NCI-H2196 (cell line): ENCODE data around the gene EPN2.
A peak's percentile ranks its signal among the peaks of the same experiment; 100 is the strongest.

ENCODE experiments used
- DNase-seq: peaks from one replicate; lab custom pipeline; 2025; ENCODE audit not compliant: unreplicated experiment; lab: John Stamatoyannopoulos, UW

The EPN2 gene

DNA sequence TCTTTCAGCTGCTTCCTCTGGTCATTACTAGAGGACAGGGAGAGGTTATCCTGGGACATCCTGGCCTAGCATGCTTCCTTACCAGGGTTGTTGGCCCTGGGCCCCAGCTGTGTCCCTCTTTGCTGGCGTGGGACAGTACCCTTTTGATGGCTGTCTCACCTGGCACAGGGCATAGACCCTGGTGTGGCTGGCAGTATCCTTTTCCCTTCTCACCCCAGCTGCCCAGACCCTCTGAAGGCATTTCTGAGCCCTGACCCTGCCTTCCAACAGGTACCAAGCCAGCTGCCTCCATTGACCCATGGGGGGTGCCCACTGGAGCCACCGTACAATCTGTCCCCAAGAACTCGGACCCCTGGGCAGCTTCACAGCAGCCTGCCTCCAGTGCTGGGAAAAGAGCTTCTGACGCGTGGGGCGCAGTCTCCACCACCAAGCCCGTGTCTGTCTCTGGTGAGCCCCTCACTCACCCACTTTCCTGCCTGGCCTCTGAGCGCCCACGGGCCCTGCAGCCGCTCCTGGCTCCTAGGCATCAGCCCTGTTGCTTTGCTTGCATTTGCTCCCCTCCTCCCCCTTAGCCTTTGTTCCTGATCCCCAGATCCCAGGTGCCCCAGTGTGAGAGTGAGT lies 91.4 kb downstream of the EPN2 start:
- DNase-seq, result no peak

DNA sequence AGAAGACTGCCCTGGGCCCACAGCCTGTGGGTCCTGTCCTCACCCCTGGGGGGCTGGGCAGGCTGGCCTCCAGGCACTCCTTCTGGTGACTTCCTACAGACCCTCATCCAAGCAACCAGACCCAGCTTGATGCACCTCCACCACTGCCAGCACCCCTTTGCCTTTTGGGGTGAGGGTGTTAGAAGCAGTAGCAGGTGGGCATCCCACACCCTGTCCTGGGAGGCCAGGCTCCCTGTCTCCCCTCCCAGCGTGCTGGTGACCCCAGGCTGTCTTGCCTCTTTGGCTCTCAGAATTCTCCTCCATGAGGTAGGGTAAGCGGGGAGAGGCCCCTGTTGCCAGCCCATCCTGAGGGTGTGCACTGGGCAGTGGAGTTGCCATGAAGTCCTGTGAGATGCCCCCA lies 92.0 kb downstream of the EPN2 start:
- DNase-seq, result no peak

DNA sequence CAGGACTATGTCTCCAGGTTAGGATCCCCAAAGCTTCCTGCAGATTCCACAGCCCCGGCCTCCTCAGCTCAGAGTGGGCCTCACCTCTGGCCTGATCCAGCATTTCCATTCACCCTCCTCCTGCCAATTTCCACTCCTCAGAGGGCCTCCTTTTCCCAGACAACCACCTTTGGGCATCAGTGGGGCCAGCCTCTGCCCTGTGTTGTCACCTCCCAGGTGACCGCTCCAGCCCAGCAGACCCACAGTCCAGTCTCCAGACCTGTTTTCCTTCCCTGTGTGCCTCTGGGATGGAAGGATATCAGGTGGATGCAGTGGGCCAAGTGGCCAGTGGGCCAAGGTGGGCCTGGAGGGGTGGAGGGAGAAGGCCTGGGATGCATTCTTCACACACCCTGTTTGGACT lies 92.7 kb downstream of the EPN2 start:
- DNase-seq, result no peak

- no peak for DNase-seq
Measured at GRCh38 chr17:19330271-19330670, 93.1 kb downstream of the EPN2 start.

DNA sequence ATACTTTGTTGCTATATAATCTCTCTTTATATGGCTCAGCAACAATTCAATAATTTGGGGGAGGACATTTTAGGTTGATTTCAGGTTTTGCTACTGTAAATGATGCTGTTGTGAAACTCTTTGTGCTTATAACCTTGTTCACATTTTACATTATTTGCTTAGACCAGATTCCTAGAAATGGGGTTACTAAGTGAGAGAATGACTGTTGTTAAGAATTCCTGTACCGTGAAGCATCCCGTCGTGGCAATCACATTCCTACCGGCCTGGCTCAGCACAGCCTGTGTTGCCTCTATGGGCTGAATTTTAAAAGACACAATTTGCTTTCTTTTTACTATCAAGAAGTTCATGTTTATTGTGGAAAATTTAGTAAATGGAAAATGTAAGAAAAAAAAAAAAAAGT lies 94.0 kb downstream of the EPN2 start:
- DNase-seq, result no peak

DNA sequence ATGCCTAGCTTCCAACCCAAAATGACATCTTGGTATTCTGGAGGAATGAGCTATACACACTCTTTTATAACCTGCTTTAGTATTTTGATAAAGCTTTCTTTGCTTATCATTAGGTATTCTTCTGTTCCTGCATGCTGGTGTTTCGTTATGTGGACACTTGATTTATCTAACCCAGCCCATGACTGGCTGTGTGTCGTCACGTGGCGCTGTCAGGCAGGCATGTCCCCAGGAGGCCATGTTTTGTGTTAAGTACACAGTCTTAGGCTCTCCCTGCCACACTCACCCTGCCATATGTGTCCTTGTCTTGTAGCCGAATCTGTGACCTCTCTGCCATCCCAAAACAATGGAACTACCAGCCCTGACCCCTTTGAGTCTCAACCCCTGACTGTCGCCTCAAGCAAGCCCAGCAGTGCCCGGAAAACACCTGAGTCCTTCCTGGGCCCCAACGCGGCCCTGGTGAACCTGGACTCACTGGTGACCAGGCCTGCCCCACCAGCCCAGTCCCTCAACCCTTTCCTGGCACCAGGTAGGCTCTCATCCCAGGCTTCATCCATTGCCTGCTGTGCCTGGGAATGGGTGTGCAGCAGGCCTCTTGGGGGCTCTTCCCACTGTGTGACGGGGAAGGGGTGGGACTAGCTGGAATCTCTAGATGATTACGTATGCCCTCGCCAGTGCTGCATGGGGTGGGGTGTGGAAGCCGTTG lies 94.5 kb downstream of the EPN2 start:
- DNase-seq, result no peak

DNA sequence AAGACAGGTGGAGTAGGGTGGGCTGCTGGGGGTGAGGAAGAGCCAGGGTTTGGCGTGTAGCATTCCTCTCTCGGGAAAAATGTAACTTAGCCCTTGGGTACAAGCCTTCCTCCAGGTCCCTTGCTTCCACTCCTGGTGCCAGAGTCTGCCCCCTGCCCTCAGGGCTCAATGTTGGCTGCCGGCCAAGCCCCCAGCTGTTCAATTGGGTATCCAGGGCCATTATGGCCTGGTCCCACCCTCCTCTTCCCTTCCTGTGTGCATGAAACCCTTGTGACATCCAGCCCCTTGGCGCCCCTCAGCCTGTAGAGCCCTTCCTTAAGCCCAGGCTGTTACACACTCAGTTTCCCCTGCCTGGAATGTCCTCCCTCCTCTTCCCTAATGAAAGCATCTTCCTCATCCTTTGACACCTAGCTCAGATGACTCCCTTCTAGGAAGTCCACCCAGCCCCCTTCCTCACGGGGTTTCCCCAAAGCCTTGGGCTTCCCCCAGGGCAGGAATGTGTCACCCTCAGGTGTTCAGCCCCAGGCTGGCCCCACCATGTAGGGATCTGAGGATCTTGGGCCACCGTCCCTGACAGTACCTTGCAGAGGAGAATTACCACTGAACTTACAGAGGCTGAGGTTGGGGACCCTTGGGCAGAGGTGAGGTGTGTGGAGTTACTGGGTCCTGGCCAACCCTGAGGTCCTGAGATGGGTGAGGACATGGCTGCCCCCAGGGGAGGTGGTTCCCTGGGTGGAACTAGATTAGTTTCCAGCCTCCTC lies 95.4 kb downstream of the EPN2 start:
- DNase-seq, result no peak

GRCh38 chr17:19333132-19333440 lies 95.9 kb downstream of the EPN2 start:
- DNase-seq, result no peak

GRCh38 chr17:19333736-19334290 lies 96.6 kb downstream of the EPN2 start:
- no peak for DNase-seq

DNA sequence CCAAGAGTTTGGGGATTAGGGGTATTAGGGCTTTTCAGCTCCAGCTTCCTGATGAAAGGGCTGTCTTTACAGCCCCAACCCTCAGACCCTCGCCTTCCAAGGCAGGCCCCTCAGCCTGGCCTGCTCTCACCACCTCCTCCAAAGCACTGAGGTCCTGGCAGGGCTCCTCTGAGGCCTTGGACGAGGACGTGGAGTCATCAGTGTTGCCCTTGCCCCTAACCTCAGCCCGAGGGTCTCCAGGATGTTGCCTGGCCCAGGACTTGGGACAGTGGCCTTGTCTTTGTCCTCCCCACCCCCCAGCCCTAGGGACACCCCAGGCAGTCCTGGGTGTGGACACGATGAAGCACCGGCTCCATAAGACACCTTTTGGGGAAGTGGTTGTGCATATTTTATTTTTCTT lies 97.2 kb downstream of the EPN2 start:
- DNase-seq, result no peak

DNA sequence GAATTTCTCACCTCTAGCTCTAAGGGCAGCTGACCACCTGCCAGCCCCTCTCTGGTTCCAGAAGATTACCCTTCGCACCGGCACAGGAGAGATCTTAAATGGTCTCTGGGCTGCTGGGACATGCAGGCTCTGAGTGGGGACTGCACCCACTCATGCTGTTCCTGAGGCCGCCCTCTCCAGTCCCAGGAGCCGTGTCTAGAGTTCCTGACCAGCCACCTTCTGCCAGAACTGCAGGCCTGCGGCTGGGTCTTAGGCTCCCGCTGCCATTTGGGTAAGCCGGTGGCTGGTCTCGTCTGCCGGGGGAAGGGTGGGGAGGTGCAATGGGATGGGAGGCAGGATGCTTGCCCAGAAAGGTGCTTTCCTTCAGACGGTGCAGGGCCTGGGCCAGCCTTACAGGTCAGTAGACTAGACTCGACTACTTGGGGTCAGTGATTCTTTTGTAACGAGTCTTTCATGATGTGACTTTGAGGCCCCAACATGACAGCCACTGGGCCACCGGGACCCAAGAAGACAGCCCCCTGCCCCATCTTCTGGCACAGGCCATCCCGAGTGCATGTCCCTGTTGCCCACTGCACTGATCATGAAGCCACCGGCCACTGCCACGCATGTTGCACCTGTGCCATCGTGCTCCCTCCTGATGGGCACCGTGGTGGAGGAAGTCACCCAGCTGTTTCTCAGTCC lies 98.9 kb downstream of the EPN2 start:
- no peak for DNase-seq

DNA sequence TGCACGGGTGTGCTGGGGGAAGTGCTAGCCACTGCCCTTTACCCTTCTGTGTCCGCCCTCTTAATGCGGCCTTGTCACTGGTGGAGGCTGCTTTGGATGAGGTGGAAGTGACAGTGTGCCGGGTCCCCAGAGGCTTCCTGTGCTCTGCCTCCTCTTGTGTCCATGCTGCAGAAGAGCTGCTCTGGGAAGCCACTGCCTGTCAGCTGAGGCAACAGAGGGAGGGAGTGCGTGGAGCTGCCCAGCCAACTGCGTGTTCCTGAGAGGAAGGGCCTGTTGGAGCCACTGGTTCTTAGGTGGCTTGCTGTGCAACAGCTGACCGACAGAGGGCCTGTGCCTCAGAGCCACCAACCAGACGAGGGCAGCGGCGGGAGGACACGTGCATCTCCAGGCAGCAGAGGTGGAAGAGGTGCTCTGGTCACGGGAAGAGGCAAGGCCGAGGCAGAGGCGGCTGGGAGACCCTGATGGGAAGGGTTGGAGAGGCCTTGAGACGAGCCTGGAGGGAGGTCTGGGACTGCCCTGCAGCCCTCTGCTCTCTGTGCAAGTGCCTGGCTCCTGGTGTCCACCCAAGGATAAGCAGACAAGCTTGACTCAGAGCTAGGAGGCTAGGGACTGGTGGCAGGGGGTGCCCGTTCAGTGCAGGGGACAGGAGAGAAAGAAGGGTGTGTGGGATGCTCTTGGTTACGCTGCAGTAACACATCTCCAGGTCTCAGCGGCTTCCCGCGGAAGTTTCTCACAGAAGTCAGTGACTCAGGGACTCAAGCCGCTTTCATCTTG lies 100.0 kb downstream of the EPN2 start:
- no peak for DNase-seq

GRCh38 chr17:19337712-19338023 lies 100.5 kb downstream of the EPN2 start:
- no peak for DNase-seq

GRCh38 chr17:19338031-19338990 lies 101.1 kb downstream of the EPN2 start:
- DNase-seq, result peak; percentile 7

GRCh38 chr17:19339341-19339815 lies 102.2 kb downstream of the EPN2 start:
- no peak for DNase-seq

GRCh38 chr17:19341211-19341631 lies 104.1 kb downstream of the EPN2 start:
- no peak for DNase-seq

DNA sequence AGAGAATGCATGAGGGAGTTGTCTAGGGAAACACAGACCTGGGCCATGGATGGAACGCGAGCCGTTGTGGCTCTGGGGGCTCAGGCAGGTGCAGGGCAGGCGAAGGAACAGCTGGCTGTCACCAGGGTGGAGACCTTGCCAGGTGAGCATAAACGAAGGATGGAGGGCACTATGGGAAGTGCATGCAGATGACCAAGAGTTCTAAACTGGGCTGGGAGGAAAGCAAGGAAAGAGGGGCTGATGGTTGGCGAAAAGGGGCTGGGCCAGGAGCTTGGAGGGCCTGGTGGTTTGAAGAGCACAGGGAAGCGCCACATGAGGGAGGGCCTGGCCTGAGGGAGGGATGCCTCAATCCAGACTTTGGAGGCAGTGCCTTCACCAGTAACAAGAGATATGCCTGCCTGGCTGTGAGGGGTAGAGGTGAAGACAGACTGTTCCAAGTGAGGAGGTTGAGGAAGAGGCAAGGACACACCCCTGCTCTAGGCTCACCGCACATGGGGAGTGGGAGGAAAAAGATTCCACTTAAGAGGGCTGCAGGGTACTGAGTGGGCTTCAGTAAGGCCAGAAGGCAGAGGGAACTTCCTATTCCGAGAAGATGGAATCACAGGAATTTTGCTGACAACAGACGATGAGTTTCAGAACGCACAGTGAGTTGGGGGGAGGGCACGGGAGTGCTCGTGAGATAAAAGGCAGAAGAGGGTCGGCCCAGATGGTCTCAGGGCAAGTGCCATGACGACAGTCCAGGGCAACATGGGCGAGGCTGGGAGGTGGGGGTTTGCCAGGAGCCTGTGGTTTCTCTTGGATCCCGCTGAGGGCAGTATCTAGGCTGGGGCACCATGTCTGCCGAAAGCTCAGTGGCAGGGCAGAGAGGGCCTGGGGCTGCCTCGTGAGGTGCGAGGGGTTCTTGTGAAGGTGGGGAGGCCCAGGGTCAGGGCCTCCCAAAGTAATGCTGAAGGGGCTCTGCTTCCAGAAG lies 104.8 kb downstream of the EPN2 start:
- no peak for DNase-seq

DNA sequence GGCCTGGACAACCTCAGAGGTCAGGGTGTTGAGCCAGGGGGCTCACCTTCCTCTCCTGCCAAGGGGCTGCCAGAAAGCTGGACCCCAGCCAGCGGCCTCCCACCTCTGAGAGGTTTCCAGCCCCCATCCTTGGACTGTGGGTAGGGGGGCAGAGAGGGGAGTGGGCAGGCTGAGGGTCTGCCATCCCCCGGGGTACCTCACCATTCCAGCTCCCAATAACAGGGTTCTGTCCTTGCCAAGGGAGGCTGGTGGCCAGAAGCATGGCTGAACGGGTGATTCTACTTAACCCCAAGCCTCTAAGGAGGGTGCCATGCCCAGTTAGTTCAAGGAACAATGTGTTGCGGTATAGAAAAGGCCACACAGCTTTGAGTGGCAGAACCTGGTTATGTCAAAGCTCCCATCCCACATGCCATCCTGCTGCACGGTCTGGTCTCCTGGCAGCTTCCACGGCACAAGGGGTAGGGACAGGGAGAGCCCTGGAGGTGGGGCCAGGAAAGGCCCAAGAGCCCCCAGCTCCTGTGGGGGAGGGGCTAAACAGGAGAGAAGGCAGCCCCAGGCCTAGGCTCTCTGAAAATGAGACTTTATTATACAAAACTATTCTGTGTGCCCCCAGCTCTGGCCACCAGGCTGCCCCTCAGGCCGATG lies 105.6 kb downstream of the EPN2 start:
- no peak for DNase-seq
